Measurements from ENCODE around the gene TMIGD1.
"Not testable (repeated sequence)": the region's sequence is repeated elsewhere in the genome, so short reads cannot be mapped to it uniquely, and the experiment has no call there.

TMIGD1 gene

DNA sequence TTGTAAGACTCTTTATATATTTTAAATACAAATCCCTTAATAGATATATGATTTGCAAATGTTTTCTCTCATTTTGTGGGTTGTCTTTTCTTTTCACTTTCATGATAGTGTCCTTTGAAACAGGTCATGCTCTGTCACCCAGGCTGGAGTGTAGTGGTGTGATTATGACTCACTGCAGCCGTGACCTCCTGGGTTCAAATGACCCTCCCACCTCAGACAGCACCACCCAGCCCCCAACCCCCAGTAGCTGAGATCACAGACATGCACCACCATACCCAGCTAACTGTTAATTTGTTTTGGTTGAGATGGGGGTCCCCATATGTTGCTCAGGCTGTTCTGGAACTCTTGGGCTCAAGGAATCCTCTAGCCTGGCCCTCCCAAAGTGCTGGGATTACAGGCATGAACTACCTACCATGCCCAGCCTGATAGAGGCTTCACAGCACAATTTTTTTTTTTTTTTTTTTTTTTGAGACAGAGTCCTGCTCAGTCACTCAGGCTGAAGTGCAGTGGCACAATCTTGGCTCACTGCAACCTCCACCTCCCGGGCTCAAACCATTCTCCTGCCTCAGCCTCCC lies 18.5 kb upstream of the TMIGD1 start (continued):
- TF ChIP-seq BACH2 (CRISPR knock-in tag; IDR thresholded peaks at IDR 0.05; ENCODE audit: borderline replicate concordance) (no peak), ZC3H10 (CRISPR knock-in tag; IDR thresholded peaks at IDR 0.05) (no peak), GLIS3 (CRISPR knock-in tag; IDR thresholded peaks at IDR 0.05) (no peak), ZFP3 (CRISPR knock-in tag; IDR thresholded peaks at IDR 0.05) (no peak), ZFP30 (CRISPR knock-in tag; IDR thresholded peaks at IDR 0.05) (no peak), RARB (CRISPR knock-in tag; IDR thresholded peaks at IDR 0.05) (no peak)
- TF ChIP-seq, protein P1, sequence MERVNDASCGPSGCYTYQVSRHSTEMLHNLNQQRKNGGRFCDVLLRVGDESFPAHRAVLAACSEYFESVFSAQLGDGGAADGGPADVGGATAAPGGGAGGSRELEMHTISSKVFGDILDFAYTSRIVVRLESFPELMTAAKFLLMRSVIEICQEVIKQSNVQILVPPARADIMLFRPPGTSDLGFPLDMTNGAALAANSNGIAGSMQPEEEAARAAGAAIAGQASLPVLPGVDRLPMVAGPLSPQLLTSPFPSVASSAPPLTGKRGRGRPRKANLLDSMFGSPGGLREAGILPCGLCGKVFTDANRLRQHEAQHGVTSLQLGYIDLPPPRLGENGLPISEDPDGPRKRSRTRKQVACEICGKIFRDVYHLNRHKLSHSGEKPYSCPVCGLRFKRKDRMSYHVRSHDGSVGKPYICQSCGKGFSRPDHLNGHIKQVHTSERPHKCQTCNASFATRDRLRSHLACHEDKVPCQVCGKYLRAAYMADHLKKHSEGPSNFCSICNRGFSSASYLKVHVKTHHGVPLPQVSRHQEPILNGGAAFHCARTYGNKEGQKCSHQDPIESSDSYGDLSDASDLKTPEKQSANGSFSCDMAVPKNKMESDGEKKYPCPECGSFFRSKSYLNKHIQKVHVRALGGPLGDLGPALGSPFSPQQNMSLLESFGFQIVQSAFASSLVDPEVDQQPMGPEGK (CRISPR knock-in tag; IDR thresholded peaks at IDR 0.05; ENCODE audit: borderline replicate concordance) = no peak

DNA sequence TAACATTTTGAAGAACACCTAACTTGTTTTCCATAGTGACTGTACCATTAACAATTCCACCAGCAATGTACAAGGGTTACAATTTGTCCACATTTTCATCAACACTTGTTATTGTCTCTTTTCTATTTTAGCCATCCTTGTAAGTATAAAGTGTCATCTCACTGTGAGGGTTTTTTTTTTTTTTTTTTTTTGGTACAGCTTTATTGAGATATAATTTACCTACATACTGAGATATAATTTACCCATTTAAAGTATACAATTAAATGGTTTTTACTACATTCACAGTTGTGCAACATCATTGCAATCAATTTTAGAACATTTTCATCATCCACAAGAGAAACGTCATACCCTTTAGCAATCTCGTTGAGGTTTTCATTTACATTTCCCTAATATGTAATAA lies 17.9 kb upstream of the TMIGD1 start:
- no peak for TF ChIP-seq ARNTL (CRISPR knock-in tag; IDR thresholded peaks at IDR 0.05; ENCODE audit: borderline replicate concordance, low read depth)
- no peak for TF ChIP-seq CSDC2 (CRISPR knock-in tag; IDR thresholded peaks at IDR 0.05)
- TF ChIP-seq ESRRG (CRISPR knock-in tag; IDR thresholded peaks at IDR 0.05) = no peak
- TF ChIP-seq, protein P1 (CRISPR knock-in tag; IDR thresholded peaks at IDR 0.05; ENCODE audit: borderline replicate concordance) = no peak
- no peak for TF ChIP-seq ZNF565 (CRISPR knock-in tag; conservative IDR thresholded peaks at IDR 0.05; ENCODE audit: low read depth)
- ATAC-seq = no peak

DNA sequence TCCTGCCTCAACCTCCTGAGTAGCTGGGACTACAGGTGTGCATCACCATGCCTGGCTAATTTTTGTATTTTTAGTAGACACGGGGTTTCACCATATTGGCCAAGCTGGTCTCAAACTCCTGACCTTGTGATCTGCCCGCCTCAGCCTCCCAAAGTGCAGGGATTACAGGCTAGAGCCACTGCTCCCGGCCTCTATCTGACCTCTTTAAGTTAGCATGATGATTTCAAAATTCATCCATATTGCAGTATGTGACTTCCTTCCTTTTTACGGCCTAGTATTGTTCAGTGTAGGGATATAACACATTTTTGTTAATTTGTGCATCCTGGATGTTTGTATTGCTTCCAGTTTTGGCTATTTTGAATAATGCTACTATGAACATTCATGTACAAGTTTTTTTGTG lies 17.4 kb upstream of the TMIGD1 start:
- ATAC-seq = not testable (repeated sequence)

DNA sequence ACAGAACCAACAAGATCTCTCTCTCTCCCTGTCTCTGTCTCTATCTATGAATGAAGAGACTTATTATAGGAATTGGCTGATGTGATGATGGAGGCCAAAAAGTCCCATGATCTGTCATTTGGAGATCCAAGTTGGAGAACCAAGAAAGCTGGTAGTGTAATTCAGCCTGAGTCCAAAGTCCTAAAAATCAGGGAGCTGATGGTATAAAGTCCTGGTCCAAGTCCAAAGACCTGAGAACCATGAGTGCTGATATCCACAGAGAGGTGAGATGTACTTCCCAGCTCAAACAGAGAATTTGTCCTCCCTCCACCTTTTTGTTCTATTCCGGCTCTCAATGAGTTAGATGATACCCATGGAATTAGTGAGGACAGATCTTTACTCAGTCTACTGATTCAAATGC lies 15.4 kb upstream of the TMIGD1 start:
- ATAC-seq = no peak
- TF ChIP-seq ESRRG (CRISPR knock-in tag; IDR thresholded peaks at IDR 0.05) (no peak), TCF4 (CRISPR knock-in tag; IDR thresholded peaks at IDR 0.05; ENCODE audit: borderline replicate concordance) (no peak), ARNTL (CRISPR knock-in tag; IDR thresholded peaks at IDR 0.05; ENCODE audit: borderline replicate concordance, low read depth) (no peak), TOX (CRISPR knock-in tag; IDR thresholded peaks at IDR 0.05; ENCODE audit: borderline replicate concordance) (no peak), ZNF70 (CRISPR knock-in tag; IDR thresholded peaks at IDR 0.05) (no peak), GLIS3 (CRISPR knock-in tag; IDR thresholded peaks at IDR 0.05) (no peak), BACH2 (CRISPR knock-in tag; IDR thresholded peaks at IDR 0.05; ENCODE audit: borderline replicate concordance) (no peak), ZC3H10 (CRISPR knock-in tag; IDR thresholded peaks at IDR 0.05) (no peak), ZNF565 (CRISPR knock-in tag; conservative IDR thresholded peaks at IDR 0.05; ENCODE audit: low read depth) (no peak), ZFP3 (CRISPR knock-in tag; IDR thresholded peaks at IDR 0.05) (no peak), ZNF8 (CRISPR knock-in tag; IDR thresholded peaks at IDR 0.05) (no peak), CSDC2 (CRISPR knock-in tag; IDR thresholded peaks at IDR 0.05) (no peak), ZFP30 (CRISPR knock-in tag; IDR thresholded peaks at IDR 0.05) (no peak), SNAI2 (CRISPR knock-in tag; IDR thresholded peaks at IDR 0.05) (no peak), ISL1 (CRISPR knock-in tag; IDR thresholded peaks at IDR 0.05) (no peak)
- TF ChIP-seq, protein P2, sequence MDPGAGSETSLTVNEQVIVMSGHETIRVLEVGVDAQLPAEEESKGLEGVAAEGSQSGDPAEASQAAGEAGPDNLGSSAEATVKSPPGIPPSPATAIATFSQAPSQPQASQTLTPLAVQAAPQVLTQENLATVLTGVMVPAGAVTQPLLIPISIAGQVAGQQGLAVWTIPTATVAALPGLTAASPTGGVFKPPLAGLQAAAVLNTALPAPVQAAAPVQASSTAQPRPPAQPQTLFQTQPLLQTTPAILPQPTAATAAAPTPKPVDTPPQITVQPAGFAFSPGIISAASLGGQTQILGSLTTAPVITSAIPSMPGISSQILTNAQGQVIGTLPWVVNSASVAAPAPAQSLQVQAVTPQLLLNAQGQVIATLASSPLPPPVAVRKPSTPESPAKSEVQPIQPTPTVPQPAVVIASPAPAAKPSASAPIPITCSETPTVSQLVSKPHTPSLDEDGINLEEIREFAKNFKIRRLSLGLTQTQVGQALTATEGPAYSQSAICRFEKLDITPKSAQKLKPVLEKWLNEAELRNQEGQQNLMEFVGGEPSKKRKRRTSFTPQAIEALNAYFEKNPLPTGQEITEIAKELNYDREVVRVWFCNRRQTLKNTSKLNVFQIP (CRISPR knock-in tag; IDR thresholded peaks at IDR 0.05; ENCODE audit: borderline replicate concordance, low read depth) = no peak
- TF ChIP-seq, protein P1 (CRISPR knock-in tag; IDR thresholded peaks at IDR 0.05; ENCODE audit: borderline replicate concordance) = no peak
- TF ChIP-seq, protein P3, sequence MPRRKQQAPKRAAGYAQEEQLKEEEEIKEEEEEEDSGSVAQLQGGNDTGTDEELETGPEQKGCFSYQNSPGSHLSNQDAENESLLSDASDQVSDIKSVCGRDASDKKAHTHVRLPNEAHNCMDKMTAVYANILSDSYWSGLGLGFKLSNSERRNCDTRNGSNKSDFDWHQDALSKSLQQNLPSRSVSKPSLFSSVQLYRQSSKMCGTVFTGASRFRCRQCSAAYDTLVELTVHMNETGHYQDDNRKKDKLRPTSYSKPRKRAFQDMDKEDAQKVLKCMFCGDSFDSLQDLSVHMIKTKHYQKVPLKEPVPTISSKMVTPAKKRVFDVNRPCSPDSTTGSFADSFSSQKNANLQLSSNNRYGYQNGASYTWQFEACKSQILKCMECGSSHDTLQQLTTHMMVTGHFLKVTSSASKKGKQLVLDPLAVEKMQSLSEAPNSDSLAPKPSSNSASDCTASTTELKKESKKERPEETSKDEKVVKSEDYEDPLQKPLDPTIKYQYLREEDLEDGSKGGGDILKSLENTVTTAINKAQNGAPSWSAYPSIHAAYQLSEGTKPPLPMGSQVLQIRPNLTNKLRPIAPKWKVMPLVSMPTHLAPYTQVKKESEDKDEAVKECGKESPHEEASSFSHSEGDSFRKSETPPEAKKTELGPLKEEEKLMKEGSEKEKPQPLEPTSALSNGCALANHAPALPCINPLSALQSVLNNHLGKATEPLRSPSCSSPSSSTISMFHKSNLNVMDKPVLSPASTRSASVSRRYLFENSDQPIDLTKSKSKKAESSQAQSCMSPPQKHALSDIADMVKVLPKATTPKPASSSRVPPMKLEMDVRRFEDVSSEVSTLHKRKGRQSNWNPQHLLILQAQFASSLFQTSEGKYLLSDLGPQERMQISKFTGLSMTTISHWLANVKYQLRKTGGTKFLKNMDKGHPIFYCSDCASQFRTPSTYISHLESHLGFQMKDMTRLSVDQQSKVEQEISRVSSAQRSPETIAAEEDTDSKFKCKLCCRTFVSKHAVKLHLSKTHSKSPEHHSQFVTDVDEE (CRISPR knock-in tag; IDR thresholded peaks at IDR 0.05) = no peak
- TF ChIP-seq, protein P4, sequence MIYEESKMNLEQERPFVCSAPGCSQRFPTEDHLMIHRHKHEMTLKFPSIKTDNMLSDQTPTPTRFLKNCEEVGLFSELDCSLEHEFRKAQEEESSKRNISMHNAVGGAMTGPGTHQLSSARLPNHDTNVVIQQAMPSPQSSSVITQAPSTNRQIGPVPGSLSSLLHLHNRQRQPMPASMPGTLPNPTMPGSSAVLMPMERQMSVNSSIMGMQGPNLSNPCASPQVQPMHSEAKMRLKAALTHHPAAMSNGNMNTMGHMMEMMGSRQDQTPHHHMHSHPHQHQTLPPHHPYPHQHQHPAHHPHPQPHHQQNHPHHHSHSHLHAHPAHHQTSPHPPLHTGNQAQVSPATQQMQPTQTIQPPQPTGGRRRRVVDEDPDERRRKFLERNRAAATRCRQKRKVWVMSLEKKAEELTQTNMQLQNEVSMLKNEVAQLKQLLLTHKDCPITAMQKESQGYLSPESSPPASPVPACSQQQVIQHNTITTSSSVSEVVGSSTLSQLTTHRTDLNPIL (CRISPR knock-in tag; IDR thresholded peaks at IDR 0.05; ENCODE audit: low read depth) = no peak
- TF ChIP-seq, protein P5, sequence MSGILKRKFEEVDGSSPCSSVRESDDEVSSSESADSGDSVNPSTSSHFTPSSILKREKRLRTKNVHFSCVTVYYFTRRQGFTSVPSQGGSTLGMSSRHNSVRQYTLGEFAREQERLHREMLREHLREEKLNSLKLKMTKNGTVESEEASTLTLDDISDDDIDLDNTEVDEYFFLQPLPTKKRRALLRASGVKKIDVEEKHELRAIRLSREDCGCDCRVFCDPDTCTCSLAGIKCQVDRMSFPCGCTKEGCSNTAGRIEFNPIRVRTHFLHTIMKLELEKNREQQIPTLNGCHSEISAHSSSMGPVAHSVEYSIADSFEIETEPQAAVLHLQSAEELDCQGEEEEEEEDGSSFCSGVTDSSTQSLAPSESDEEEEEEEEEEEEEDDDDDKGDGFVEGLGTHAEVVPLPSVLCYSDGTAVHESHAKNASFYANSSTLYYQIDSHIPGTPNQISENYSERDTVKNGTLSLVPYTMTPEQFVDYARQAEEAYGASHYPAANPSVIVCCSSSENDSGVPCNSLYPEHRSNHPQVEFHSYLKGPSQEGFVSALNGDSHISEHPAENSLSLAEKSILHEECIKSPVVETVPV (CRISPR knock-in tag; IDR thresholded peaks at IDR 0.05) = no peak
